PC-3 (cell line): ENCODE results near the gene ETFDH. TPM values are rescaled to one million over a fixed set of nuclear protein-coding genes. Genes with fewer than 3 reads are reported as not detected.

Experiments used
- ATAC-seq: fragments of 200-7000 bp; cut with Tn5 transposase; 2 replicates; pipeline ENCODE4 v1.9.1; 2020; ENCODE audit warnings: mild to moderate bottlenecking, moderate library complexity
- BruUV-seq: library from RNA; stranded (reverse); fragments of 400-500 nt; replicated peaks from 2 replicates; lab custom pipeline; 2021; lab: Mats Ljungman, UMichigan
- CTCF ChIA-PET: fragments of 300-600 bp; sonication (Branson Sonifier 250); formaldehyde crosslinking; loops from one replicate; lab custom pipeline; 2022; ENCODE audit warnings: antibody characterized with exemption; lab: Charles Lee
- POLR2A ChIA-PET: fragments of 300-600 bp; sonication (Branson Sonifier 250); formaldehyde crosslinking; loops from one replicate; lab custom pipeline; 2022; ENCODE audit warnings: antibody characterized with exemption; ENCODE audit not compliant: unreplicated experiment; lab: Charles Lee
- DNase-seq: peaks from one replicate; pipeline ENCODE4 v3.0.0-alpha.2; 2015
- H2AFZ ChIP-seq: fragments of 300-600 bp; sonication (generic); 2 replicates; pipeline ENCODE4 v1.6.0; 2016; ENCODE audit warnings: antibody characterized with exemption, low read length
- H3F3A ChIP-seq: fragments of 300-600 bp; sonication (generic); one replicate; pipeline ENCODE4 v1.6.0; 2017; ENCODE audit warnings: antibody characterized with exemption, low read length, control low read depth, mild to moderate bottlenecking; ENCODE audit not compliant: unreplicated experiment
- H3K27ac ChIP-seq: fragments of 300-600 bp; sonication (generic); 2 replicates; pipeline ENCODE4 v1.5.1; 2016; ENCODE audit warnings: mild to moderate bottlenecking, low read length
- H3K27me3 ChIP-seq: fragments of 300-600 bp; sonication (generic); 2 replicates; pipeline ENCODE4 v1.6.1; 2016; ENCODE audit warnings: low read length, mixed read lengths
- H3K36me3 ChIP-seq: fragments of 300-600 bp; sonication (generic); 2 replicates; pipeline ENCODE4 v1.6.1; 2016; ENCODE audit warnings: low read depth, mixed run types, low read length, mixed read lengths
- H3K4me1 ChIP-seq: fragments of 300-600 bp; sonication (generic); 2 replicates; pipeline ENCODE4 v1.5.1; 2016; ENCODE audit warnings: low read length; ENCODE audit not compliant: insufficient read depth
- H3K4me2 ChIP-seq: fragments of 300-600 bp; sonication (generic); 2 replicates; pipeline ENCODE4 v1.6.0; 2016; ENCODE audit warnings: low read length
- H3K4me3 ChIP-seq: fragments of 300-600 bp; sonication (generic); 2 replicates; pipeline ENCODE4 v1.5.1; 2016; ENCODE audit warnings: mild to moderate bottlenecking, low read length, mixed read lengths
- H3K79me2 ChIP-seq: fragments of 300-600 bp; sonication (generic); 2 replicates; pipeline ENCODE4 v1.6.1; 2017; ENCODE audit warnings: low read length, mixed read lengths
- H3K9ac ChIP-seq: fragments of 300-600 bp; sonication (generic); 2 replicates; pipeline ENCODE4 v1.6.0; 2016; ENCODE audit warnings: mild to moderate bottlenecking, low read length
- H3K9me2 ChIP-seq: fragments of 300-600 bp; sonication (generic); replicated peaks from 2 replicates; pipeline ENCODE4 v1.6.1; 2016; ENCODE audit warnings: mixed run types, low read length, mixed read lengths
- H3K9me3 ChIP-seq: fragments of 300-600 bp; sonication (generic); 2 replicates; pipeline ENCODE4 v1.6.1; 2016; ENCODE audit warnings: low read length, mixed read lengths
- H4K20me1 ChIP-seq: fragments of 300-600 bp; sonication (generic); 2 replicates; pipeline ENCODE4 v1.6.1; 2016; ENCODE audit warnings: low read length, mixed read lengths
- EZH2 ChIP-seq: fragments of 300-600 bp; sonication (generic); IDR thresholded peaks from one replicate; pipeline ENCODE4 v1.6.1; 2017; ENCODE audit warnings: antibody characterized with exemption, mild to moderate bottlenecking, low read length; ENCODE audit not compliant: unreplicated experiment
- EZH2phosphoT487 ChIP-seq: fragments of 300-600 bp; sonication (generic); IDR thresholded peaks from 2 replicates; pipeline ENCODE4 v1.6.1; 2018; ENCODE audit warnings: mild to moderate bottlenecking, antibody characterized with exemption, low read length, borderline replicate concordance
- intact Hi-C: fragments of 100-400 bp; cut with micrococcal nuclease; formaldehyde crosslinking; loops from 2 replicates; pipeline ENCODE4 v1.9.0; 2023
- total RNA-seq: library from RNA; depleted of rRNA; stranded (reverse); fragments of >200 nt; gene quantifications from 2 replicates; pipeline ENCODE4 v1.2.3, GENCODE V29; 2014; rRNA removed
- TF ChIP-seq, protein P1 (sequence below): fragments of 300-600 bp; sonication (generic); conservative IDR thresholded peaks from 2 replicates; pipeline ENCODE4 v1.5.1; 2017; ENCODE audit warnings: antibody characterized with exemption, low read depth, mild to moderate bottlenecking, low read length

ETFDH gene
- total RNA-seq, 1 experiment from 2014 or later = 22.4 TPM

- DNase-seq (no peak), ATAC-seq (no peak)
- no TSS peak for BruUV-seq
- no peak for TF ChIP-seq EZH2
- TF ChIP-seq, protein P1, sequence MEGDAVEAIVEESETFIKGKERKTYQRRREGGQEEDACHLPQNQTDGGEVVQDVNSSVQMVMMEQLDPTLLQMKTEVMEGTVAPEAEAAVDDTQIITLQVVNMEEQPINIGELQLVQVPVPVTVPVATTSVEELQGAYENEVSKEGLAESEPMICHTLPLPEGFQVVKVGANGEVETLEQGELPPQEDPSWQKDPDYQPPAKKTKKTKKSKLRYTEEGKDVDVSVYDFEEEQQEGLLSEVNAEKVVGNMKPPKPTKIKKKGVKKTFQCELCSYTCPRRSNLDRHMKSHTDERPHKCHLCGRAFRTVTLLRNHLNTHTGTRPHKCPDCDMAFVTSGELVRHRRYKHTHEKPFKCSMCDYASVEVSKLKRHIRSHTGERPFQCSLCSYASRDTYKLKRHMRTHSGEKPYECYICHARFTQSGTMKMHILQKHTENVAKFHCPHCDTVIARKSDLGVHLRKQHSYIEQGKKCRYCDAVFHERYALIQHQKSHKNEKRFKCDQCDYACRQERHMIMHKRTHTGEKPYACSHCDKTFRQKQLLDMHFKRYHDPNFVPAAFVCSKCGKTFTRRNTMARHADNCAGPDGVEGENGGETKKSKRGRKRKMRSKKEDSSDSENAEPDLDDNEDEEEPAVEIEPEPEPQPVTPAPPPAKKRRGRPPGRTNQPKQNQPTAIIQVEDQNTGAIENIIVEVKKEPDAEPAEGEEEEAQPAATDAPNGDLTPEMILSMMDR = no peak
- TF ChIP-seq EZH2phosphoT487 = no peak
- Histone ChIP-seq H3K4me3 (no peak overlapping the region), H4K20me1 (no peaks in the 10 kb centered on the region), H3K27me3 (no peaks in the 10 kb centered on the region), H3K36me3 (no peaks in the 10 kb centered on the region), H3K9me3 (no peaks in the 10 kb centered on the region), H3K79me2 (no peaks in the 10 kb centered on the region), H3K9ac (no peak overlapping the region), H3F3A (no peaks in the 10 kb centered on the region), H3K4me2 (no peak overlapping the region), H3K4me1 (no peaks in the 10 kb centered on the region), H3K27ac (no peak overlapping the region), H3K9me2 (no peaks in the 10 kb centered on the region), H2AFZ (no peak overlapping the region)
- intact Hi-C loops = no loop called here
- POLR2A ChIA-PET = no interaction called here
- CTCF ChIA-PET = no interaction called here
These were observed 84.5 kb downstream of the ETFDH start for GRCh38 chr4:158756588-158756987.

GRCh38 chr4:158758142-158758541 lies 86.0 kb downstream of the ETFDH start:
- ATAC-seq (no peak), DNase-seq (no peak)
- Histone ChIP-seq H3K9ac (no peak overlapping the region), H4K20me1 (no peaks in the 10 kb centered on the region), H3K4me2 (no peak overlapping the region), H3F3A (no peaks in the 10 kb centered on the region), H3K27me3 (no peaks in the 10 kb centered on the region), H3K27ac (no peak overlapping the region), H3K9me3 (no peaks in the 10 kb centered on the region), H3K4me1 (no peaks in the 10 kb centered on the region), H2AFZ (no peak overlapping the region), H3K4me3 (no peak overlapping the region), H3K79me2 (no peaks in the 10 kb centered on the region), H3K9me2 (no peaks in the 10 kb centered on the region), H3K36me3 (no peaks in the 10 kb centered on the region)
- intact Hi-C loops = no loop called here
- no TSS peak for BruUV-seq
- ChIA-PET POLR2A (no interaction called here), CTCF (no interaction called here)
- TF ChIP-seq, protein P1 = no peak
- TF ChIP-seq EZH2phosphoT487 (no peak), EZH2 (no peak)

DNA sequence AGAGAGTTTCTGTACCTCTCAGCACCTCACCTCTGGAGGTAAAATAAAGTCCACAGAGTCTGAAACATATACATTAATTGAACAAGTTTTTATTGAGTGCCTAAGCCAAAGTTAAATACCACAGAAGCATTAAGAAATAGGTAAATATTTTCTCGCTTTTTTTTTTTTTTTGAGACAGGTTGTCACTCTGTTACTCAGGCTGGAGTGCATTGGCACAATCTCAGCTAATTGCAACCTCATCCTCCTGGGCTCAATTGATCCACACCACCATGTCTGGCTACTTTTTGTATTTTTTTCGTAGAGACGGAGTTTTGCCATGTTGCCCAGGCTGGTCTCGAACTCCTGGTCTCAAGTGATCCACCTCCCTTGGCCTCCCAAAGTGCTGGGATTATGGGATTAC lies 86.6 kb downstream of the ETFDH start:
- Histone ChIP-seq H3K4me3 (no peak overlapping the region), H3K4me1 (no peaks in the 10 kb centered on the region), H3K36me3 (no peaks in the 10 kb centered on the region), H3K27me3 (no peaks in the 10 kb centered on the region), H3K79me2 (no peaks in the 10 kb centered on the region), H4K20me1 (no peaks in the 10 kb centered on the region), H3K9me2 (no peaks in the 10 kb centered on the region), H3K9me3 (no peaks in the 10 kb centered on the region), H3K27ac (no peak overlapping the region), H3K4me2 (no peak overlapping the region), H2AFZ (no peak overlapping the region), H3K9ac (no peak overlapping the region), H3F3A (no peaks in the 10 kb centered on the region)
- no peak for TF ChIP-seq EZH2
- no peak for TF ChIP-seq EZH2phosphoT487
- TF ChIP-seq, protein P1 = no peak
- POLR2A ChIA-PET = no interaction called here
- BruUV-seq = no TSS peak
- DNase-seq = no peak
- CTCF ChIA-PET = no interaction called here
- intact Hi-C loops = no loop called here
- no peak for ATAC-seq

Other genes with a start within 250 kb of the ETFDH start
- gene RXFP1, start 150.4 kb upstream of the ETFDH start, total RNA-seq = not detected in 2 replicates
- 10.9 and 13.1 TPM in 2 replicates for gene C4orf46, start 409 bp upstream of the ETFDH start, total RNA-seq
- gene PPID, start 51.1 kb downstream of the ETFDH start, total RNA-seq = 34.4 and 43.3 TPM in 2 replicates
- gene FNIP2, start 96.7 kb downstream of the ETFDH start, total RNA-seq = 5.2 and 6.7 TPM in 2 replicates